Right lobe of liver (tissue), 6 donors: ENCODE data around the gene CDC14A. TPM values are rescaled to one million over a fixed set of nuclear protein-coding genes. Genes with fewer than 3 reads are reported as not detected.

ENCODE experiments used
- ATAC-seq, 4 donors: fragments of 200-7000 bp; cut with Tn5 transposase; one replicate each; pipeline ENCODE4 v1.9.1; 2020; ENCODE audit warnings: mild to moderate bottlenecking in 4 of 4, moderate library complexity in 4 of 4
- DNase-seq, 3 donors: peaks; one replicate each; pipeline ENCODE4 v3.0.0-alpha.2; 2020
- H3K27ac ChIP-seq, 3 donors: fragments of 200-600 bp; one replicate each; pipeline ENCODE4 v1.8.0; 2022
- H3K27me3 ChIP-seq, 2 donors: fragments of 200-600 bp; one replicate each; pipeline ENCODE4 v1.8.0; 2022
- H3K36me3 ChIP-seq, 4 donors: fragments of 200-600 bp; sonication (generic) in 1 of 4; one replicate each; pipeline versions ENCODE4 v1.5.1 to v1.8.0; 2017 to 2022; ENCODE audit warnings: control low read depth in 1 of 4
- H3K4me1 ChIP-seq, 4 donors: fragments of 200-600 bp; sonication (generic) in 1 of 4; one replicate each; pipeline versions ENCODE4 v1.5.1 to v1.8.0; 2017 to 2022; ENCODE audit warnings: control low read depth in 1 of 4
- H3K4me3 ChIP-seq, 3 donors: fragments of 200-600 bp; one replicate each; pipeline ENCODE4 v1.8.0; 2022
- H3K9me3 ChIP-seq, 4 donors: fragments of 200-600 bp; sonication (generic) in 1 of 4; one replicate each; pipeline versions ENCODE4 v1.5.1 to v1.8.0; 2017 to 2022; ENCODE audit warnings: control low read depth in 1 of 4
- CTCF ChIP-seq, 4 donors: fragments of 200-600 bp in 3 of 4; fragments of 450-650 bp in 1 of 4; IDR thresholded peaks; one replicate each; pipeline versions ENCODE4 v1.5.1 to v1.8.0; 2016 to 2022; ENCODE audit warnings: antibody characterized with exemption in 4 of 4, mild to moderate bottlenecking in 2 of 4
- POLR2A ChIP-seq: fragments of 450-650 bp; IDR thresholded peaks from one replicate; pipeline ENCODE4 v1.6.1; 2017; ENCODE audit warnings: antibody characterized with exemption, mild to moderate bottlenecking
- WGBS: methylation state at CpG from one replicate; pipeline ENCODE4 v1.1.6; 2018; ENCODE audit warnings: low coverage, low lambda C conversion rate; ENCODE audit not compliant: insufficient coverage; ENCODE audit errors: missing lambda C conversion rate; 5-methylcytosine and 5-hydroxymethylcytosine counted together
- intact Hi-C, 2 donors: fragments of 100-400 bp; cut with DNase I; formaldehyde crosslinking; loops; one replicate each; pipeline versions ENCODE4 v1.11.2 to v1.14.1; 2022
- total RNA-seq, 6 experiments: library from RNA; depleted of rRNA in 2 of 6; stranded (reverse); fragments of >200 nt in 2 of 6; fragmentation: NEBNext Ultra II Directional in 3 of 6; extraction: Animal tissue kit (Norgen Biotek cat#: 25700) in 3 of 6; gene quantifications; one replicate each; pipeline versions ENCODE4 v1.1.0 to v1.2.4, GENCODE V29; 2016 to 2023
- donor health status: DM: no; HTN: yes; CAD: no.
- donor health status: DM: no; HTN: no; CAD: no.
- donor health status: DM: no; HTN: no; CAD: no.
- donor health status: DM: no; HTN: yes; CAD: no.
- donor health status: DM: no; HTN: yes; CAD: no.

CDC14A gene
- total RNA-seq, 6 experiments from 2014 or later: 1.1 to 3.3 (median 1.6) TPM

- Histone ChIP-seq H3K9me3 (no peaks in the 10 kb centered on the region), H3K27ac (no peak overlapping the region), H3K4me1 (peaks cover 0 to 2% (median 0%) of the 10 kb centered on the region in 4 donors), H3K36me3 (peaks cover 0 to 4% (median 0%) of the 10 kb centered on the region in 4 donors), H3K27me3 (no peaks in the 10 kb centered on the region), H3K4me3 (no peak overlapping the region)
- ATAC-seq: peak in 2 of 4 donors; percentile 35
- intact Hi-C loops: no loop called here
- WGBS: 83% methylated on average over 1 of the region's 5 CpGs
- no peak for DNase-seq
- no peak for TF ChIP-seq CTCF (IDR thresholded peaks at IDR 0.05)
- TF ChIP-seq POLR2A: no peak
These were observed 170.8 kb downstream of the CDC14A start for GRCh38 chr1:100523038-100523652.

GRCh38 chr1:100524355-100524754, 172.0 kb downstream of the CDC14A start:
- WGBS: 94% methylated on average over 4 of the region's 4 CpGs
- no peaks in the 10 kb centered on the region for H3K27me3 ChIP-seq

GRCh38 chr1:100526894-100527293, 174.6 kb downstream of the CDC14A start:
- ATAC-seq (no peak), DNase-seq (no peak)
- H3K36me3 ChIP-seq: no peaks in the 10 kb centered on the region
- H3K9me3 ChIP-seq: no peaks in the 10 kb centered on the region
- peaks cover 0 to 10% (median 3%) of the 10 kb centered on the region in 4 donors for H3K4me1 ChIP-seq
- 61% methylated on average over 2 of the region's 2 CpGs for WGBS
- H3K4me3 ChIP-seq: no peak overlapping the region
- H3K27me3 ChIP-seq: no peaks in the 10 kb centered on the region
- no peak overlapping the region for H3K27ac ChIP-seq
- TF ChIP-seq CTCF (IDR thresholded peaks at IDR 0.05) (no peak), POLR2A (no peak)
- intact Hi-C loops: no loop called here

More at GRCh38 chr1:100524355-100524754, 172.0 kb downstream of the CDC14A start:
- no peak for ATAC-seq
- H3K4me3 ChIP-seq: no peak overlapping the region
- no peak for TF ChIP-seq CTCF (IDR thresholded peaks at IDR 0.05)
- TF ChIP-seq POLR2A: no peak
- intact Hi-C loops: no loop called here
- H3K36me3 ChIP-seq: no peaks in the 10 kb centered on the region
- H3K4me1 ChIP-seq: peaks cover 0 to 8% (median 3%) of the 10 kb centered on the region in 4 donors
- H3K27ac ChIP-seq: no peak overlapping the region
- DNase-seq: no peak
- H3K9me3 ChIP-seq: no peaks in the 10 kb centered on the region

GRCh38 chr1:100528871-100529270, 176.6 kb downstream of the CDC14A start:
- TF ChIP-seq CTCF (IDR thresholded peaks at IDR 0.05): no peak
- TF ChIP-seq POLR2A: no peak
- peak overlapping the region in 1 of 3 donors; percentile 4 for H3K27ac ChIP-seq
- ATAC-seq (peak in 3 of 4 donors; percentile 38 to 59 (median 41)), DNase-seq (no peak)
- peaks cover 0 to 10% (median 3%) of the 10 kb centered on the region in 4 donors for H3K4me1 ChIP-seq
- H3K9me3 ChIP-seq: no peaks in the 10 kb centered on the region
- no peaks in the 10 kb centered on the region for H3K27me3 ChIP-seq
- 18% methylated on average over 2 of the region's 2 CpGs for WGBS
- intact Hi-C loops: no loop called here
- H3K4me3 ChIP-seq: no peak overlapping the region
- H3K36me3 ChIP-seq: no peaks in the 10 kb centered on the region
